NCI-H2029 treated with DMSO at 0.1 percent for 48 hours (cell line): ENCODE data around the gene CFAP77.

Source experiments
- DNase-seq: peaks from one replicate; lab custom pipeline; 2025; lab: John Stamatoyannopoulos, UW

CFAP77 gene

DNA sequence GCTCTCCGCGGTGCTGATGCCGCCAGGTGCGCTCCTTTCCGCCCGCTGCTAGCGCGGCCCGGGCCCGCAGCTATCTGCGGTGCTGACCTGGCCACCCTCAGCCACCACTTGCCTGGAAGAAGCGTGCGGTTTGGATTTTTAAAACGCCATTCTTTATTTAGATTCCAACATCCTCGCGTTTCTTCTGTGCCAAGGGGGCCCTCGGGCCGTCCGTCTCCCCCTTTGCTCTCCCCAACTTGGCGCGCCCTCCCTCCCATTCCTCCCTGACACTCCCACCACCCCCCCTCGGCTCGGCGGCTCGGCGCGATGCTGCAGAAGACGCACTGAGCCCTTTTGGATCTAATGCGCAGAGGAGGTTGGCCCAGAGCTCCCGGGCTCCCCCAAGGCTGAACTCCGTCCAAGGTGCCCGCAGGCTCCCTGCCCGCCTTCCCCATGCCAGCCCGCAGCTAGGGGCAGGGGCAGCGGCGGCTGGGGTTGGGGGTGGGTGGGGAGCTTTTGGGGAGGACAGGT is 172.3 kb downstream of the CFAP77 start, which contains the start of gene BARHL1:
Gene BARHL1 (plus strand): TSS at position 331 of the 510 bp plus-strand sequence. CDS start 192 bp downstream, outside the sequence.
- DNase-seq, result no peak

DNA sequence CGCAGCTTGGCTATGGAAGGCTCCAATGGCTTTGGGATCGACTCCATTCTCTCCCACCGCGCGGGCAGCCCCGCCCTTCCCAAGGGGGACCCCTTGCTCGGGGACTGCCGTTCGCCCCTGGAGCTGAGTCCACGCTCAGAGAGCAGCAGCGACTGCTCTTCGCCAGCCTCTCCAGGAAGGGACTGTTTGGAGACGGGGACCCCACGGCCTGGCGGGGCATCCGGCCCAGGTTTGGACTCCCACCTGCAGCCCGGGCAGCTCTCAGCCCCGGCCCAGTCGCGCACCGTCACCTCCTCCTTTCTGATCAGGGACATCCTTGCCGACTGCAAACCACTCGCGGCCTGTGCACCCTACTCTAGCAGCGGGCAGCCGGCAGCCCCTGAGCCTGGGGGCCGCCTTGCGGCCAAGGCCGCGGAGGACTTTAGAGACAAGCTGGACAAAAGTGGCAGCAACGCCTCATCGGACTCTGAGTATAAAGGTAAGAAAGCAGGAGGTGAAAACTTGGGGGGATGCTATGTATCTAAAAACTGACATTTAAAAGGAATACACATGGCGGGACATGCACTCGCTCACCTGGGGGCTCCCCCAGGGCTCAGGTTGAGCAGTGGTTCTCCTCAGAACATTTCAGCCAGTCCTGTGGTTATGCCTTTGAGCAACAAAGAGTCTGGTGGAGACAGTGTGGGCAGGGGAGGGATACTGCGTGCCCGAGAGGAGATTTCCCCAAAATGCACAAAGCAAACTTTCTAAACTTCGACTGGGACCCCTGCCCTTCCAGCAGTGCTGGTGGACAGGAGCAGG is 173.0 kb downstream of the CFAP77 start:
- no peak for DNase-seq

DNA sequence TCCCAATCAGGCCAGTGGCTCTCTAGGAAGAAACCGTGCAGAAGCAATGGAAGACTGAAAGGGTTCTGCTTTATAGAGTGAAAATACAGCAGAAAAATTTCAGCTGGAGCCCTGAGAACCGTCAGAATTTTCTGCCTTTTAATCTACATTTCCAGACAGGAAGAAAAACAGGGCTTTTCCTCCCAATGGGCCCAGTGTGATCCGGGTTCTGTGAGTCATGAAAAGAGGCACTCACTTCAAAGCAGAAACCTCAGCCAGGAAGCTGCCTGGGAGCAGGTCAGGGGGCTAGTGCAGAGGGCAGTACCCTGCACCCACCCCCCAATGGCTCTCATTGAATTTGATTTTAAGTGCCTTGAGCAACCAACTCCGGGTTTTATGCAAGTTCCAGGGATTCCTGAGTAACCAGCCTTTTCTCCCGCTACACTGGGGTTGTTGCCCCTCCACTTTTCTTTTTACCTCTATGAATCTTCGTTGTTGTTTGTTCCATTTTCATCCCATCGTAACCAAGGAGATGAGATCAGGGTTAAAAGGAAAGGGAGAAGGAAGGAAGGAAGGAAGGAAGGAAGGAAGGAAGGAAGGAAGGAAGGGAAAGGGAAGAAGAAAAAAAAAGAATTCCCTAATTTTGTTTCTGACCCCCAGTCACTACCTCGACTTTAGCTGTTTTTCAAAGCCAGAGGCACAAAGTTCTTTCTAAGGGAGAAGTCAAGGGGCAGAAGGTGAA is 173.7 kb downstream of the CFAP77 start:
- no peak for DNase-seq

DNA sequence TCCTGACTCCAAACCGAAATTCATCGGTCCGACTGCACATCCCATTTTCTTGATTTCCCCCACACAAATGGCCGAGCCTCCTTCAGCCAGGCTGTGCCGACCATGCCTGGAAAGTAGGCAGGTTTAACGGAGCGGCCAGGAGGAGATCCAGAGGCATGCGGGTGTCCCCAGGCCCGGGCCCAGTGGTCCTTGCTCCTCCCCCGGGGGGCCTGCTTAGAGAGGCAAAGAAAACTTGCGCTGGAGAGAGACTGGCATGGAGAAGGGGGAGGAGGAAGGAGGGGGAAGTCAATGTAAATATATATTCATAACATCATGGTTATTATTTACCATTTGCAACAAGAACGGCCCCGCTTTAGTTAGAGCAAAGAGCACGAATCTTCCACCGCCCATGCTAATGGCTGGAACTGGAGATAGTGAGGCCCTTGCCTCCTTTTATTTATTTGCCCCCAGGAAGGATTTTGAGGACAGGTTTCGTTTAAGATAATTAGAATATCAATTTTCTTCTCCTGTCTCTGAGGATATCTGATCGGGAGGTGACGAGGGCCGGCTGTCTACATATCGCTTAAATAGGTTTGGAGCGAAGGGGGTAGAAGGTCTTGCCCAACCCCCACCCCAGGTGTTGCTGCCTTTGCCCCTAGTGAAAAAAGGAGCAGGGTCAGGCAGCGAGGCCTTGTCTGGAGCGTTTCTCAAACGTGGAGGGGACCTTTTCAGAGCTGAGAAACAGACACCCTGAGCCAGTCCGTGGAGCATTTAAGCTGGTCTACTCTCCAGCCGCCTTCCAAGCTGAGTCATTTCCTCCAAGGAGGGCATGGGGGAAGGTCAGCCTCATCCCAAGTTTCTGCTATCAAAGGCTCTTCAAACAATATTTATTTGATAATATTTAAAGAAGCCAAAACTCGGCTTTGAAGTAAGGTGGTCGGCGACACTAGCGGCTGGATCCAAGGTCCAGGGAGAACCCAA is 174.9 kb downstream of the CFAP77 start:
- DNase-seq, result no peak

DNA sequence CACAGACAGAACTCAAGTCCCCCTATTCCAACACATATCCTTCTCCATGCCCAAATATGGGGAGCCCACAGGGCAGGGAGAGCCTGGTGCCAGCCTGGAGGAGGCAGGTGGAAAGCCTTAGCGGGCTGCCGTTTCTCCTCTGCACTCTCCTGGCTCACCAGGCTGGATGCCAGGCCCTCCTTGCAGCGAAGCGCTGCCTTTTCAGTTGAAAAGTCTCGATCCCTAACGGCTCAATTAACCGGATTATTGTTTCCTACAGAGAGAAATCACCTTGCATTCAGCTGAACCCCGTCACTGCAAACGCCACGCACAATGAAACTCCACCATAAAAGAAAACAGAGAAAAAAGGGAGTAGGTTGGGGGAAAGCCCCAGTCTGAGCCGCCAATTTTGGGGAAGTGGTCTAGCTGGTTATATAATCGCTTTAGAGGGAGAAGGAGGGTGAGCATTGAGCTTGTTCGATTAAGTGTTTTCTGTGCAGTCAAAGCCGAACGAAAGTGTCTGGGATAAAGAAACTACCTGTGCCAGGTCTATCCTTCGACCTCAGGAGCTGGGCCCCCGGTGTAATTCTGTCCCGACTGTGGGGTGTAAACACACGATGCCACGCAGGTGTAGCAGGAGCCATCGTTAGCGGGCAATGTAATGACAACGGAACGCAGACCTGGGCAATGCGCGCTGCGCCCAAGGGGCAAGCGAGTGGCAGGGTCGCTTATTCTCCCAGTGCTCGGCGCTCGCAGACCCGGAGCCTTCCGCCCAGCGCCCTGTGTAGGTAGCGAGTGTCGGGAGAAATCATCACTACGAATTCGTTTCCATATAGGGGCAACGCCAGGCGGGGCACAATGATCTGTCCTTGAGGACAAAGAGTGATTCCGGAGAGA is 176.2 kb downstream of the CFAP77 start:
- DNase-seq, result no peak

DNA sequence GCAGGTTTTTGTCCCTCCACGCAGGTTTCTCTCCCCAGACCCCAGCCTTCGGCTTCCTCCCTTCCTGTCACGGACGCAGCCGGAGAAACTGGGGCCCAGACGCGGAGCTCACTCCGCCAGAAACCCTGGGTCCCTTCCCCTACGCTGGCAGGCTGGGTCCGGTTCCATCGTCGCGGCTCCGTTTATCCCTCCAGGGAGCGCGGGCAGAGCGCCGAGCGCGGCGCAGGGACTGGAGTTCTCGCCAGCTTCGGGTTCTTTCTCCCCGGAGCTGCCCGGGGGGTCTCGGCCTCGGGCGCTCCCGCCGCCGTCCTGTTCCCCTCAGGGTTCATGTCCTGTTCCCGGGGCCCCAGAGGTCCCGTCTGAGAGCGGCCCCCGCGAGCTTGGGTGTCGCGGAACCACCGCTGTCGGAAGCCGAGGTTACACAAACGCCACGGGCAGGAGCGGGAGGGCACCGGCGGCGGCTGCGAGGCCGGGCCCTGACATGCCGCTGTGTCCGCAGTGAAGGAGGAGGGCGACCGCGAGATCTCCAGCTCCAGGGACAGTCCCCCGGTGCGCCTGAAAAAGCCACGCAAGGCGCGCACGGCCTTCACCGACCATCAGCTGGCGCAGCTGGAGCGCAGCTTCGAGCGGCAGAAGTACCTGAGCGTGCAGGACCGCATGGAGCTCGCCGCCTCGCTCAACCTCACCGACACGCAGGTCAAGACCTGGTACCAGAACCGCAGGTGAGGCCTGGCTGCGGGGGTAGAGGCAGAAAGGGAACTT is 177.0 kb downstream of the CFAP77 start:
- no peak for DNase-seq

DNA sequence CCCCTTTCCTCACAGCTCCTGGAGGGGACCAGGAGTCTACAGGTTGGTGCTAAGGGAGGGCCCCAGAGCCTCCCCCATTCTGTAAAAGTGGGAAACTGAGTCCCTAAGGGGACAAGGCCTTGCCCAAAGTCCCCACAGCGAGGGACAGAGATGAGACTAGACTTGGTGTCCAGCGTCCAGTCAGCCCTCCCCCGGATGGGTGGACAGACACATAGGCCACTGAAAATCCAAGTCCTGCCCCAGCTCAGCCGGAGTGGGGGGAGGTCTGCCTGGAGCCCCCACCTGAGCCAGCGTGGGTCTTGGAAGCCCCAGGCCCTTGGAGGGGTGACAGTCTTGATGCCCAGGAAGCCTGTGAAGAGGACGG is 177.6 kb downstream of the CFAP77 start:
- DNase-seq, result no peak

DNA sequence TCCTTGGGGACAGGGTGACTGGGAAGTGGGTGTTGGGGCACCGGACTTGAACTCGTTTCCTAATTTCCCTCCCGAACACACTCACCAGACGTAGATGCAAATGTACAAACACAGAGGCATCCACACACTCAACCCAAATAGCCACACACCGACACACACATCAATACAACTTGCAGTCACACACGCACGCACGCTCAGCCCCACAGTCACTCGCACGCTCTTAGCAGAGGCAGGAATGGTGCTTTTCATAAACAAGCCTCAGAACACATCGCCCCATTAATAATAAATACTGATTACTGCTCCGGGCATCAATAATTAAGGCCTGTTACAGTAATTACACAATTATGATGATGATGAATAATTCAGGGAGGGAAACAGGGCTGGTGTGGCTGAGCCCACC is 178.1 kb downstream of the CFAP77 start:
- DNase-seq, result no peak

DNA sequence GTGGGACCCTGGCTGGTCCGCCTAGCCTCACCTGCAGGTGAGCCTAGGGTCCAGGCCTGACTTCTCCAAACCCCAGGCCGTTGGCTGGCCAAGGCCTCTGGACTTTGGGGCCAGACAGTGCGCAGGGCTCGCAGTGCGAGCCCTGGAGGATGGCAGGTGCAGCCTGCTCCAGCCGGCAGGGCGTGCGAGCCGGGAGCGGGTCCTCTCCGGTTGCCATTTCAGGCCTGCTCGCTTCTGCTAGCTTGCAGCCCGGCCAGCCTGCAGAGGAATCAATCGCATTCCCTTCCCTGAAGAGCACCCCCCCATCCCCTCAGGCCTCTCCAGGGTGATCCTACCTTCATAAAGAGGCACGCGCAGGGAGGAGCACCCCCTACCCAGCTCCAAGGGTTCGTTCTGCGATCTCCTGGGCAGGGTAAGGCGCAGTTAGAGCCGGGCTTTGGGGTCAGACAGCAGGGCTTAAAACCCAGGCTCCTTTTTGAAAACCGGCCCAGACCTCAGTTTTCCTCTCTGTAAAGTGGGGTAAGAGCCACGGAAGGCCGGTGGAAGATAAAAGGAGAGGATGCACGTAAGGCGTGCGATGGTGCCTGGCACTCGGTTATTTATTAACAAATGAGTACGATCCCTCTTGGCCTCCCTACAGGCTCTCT is 178.6 kb downstream of the CFAP77 start:
- DNase-seq, result no peak

DNA sequence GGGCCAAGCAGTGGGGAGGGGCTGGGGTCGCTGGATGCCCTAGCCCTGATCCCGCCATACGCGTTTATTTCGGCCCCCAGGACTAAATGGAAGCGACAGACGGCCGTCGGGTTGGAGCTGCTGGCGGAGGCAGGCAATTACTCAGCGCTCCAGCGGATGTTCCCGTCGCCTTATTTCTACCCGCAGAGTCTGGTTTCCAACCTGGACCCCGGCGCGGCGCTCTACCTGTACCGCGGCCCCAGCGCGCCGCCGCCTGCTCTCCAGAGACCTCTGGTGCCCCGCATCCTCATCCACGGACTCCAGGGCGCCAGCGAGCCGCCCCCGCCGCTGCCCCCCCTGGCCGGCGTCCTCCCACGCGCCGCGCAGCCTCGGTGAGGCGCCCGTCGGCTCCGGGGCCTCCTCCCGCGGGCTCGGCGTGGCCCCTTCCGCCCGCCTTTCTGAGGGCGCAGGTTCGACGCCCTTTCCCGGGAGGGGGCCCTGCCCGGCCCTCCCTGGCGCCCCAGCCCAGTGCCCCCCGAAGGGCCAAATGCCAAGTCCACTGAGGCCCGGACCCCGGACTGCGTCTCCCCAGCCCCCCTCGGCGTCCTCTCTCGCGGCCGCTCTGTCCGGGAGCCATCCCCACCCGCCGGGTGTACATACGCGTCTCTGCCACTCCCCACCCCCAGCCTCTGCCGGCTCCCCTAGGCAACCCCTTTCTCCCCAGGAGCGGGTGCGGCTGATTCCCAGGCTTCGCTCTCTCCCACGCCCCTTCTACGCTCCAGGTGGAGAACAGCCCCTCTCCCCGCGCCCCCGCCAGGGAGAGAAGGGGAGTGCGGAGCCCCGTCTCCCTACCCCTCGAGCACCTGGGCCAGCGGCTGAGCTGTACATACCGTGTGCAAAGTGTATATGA is 179.4 kb downstream of the CFAP77 start:
- no peak for DNase-seq

DNA sequence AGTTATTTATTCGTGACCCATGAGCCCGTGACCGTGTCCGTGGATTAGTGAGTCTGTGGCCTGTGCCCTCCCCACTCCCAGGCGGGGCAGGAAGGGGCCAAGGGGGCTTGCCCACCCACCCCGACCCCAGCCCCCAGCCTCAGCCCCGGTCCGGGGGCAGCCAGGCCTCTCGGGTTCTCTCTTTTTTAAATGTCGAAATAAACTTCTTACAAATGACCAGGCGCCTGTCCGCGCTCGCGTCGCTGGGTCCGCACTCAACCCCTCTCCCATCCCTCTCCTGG is 180.0 kb downstream of the CFAP77 start:
- DNase-seq, result no peak

DNA sequence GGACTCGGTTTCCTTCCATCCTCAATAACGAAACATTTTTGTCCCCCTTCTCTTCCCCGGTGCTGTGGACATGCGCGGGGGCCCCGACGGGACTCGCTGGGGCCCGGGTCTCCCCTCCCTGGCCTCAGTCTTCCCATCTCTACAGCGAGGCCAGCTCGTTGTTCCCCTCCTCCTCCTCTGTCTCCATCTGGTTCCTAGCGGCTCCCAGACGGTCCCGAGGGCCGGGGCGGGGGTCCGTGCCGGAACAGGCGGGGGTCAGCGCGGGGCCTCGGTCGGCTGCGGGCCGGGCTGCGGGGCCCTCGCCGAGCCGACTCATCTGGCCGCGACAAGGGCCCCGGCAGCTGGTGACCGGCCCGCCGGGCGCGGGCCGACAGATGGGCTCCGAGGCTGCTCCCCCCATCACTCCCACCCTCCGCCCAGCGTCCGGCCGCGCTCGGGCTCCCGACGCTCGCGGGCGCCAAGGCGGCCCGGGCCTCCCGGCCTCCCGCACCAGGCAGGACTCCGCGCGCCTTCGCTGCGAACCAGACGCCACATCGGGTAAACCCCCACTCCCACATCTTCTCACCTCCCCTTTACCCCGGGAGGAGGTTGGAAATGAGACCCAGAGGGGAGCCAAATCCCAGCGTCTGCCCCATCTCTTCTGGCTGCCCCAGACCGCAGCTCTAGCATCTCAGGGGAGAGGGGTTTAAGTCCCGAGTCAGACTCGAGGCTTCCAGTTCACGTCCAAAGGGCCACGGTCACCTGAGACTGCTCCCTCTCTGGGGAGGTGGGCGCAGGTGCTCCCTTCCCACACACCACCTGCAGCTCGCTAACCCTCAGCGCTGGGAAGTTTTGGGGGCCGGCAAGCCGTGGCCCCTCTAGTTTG is 180.5 kb downstream of the CFAP77 start:
- no peak for DNase-seq

DNA sequence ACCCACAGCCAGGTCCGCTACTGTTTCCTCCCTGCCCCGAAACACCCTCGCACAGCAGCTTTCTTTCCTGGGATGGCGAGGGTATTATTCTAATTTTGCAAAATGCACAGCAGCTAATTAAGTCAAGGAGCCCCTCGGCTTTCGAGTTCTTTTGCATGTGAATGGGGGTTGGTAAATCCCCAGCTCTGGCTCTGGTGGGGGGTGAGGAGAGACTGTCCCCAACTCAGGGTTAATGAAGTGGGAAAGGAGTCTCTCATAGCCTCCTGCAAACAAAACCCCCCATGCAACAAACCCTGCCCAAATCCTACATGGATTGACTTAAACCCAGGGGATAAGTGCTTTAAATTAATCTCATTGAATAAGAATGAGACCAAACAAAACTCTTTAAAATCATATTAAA is 181.2 kb downstream of the CFAP77 start:
- DNase-seq, result no peak

DNA sequence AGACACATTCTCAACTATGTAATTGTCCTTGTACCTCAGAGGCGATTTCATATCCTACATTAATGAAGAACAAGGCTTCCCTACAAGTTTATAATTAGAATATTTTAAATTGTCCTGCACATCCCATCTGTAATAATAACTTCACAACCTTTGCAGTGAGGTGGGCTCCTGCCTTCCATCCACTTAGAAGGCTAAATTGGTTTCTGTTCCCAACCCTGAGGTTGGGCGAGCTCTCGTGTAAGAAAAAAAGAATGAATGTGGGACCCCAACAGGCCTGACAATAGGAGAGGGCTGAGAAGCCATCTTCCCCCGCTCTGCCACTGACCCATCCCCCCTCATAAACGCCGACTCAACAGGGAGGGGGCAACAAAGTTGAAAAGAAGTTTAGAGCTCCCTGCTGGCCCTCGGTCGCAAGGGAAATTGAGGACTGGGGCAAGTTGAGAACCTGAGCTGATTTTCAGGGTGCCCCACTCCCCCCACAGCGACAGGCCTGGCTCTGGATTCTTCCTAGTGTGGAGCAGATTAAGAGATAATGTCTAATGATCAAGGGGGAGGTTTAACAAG is 181.8 kb downstream of the CFAP77 start:
- DNase-seq, result no peak

DNA sequence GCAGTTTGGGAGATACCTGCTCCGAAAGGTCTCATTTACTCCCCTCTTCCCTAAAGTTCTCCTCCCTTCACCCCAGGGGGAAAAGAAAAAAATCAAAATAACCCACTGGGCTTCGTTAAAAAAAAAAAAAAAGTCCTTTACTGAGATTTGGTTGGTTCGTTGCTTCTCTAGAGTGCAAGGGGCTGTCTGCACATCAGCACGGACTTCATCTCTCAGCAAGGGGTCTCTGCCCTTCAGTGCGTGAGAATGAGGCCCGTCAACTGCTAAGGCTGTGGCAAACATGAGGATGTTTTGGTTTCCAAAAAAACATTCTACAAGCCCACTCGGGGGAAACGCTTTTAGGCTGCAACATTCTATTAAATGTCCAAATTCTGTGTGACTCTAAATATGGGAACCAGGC is 182.4 kb downstream of the CFAP77 start:
- DNase-seq, result no peak

DNA sequence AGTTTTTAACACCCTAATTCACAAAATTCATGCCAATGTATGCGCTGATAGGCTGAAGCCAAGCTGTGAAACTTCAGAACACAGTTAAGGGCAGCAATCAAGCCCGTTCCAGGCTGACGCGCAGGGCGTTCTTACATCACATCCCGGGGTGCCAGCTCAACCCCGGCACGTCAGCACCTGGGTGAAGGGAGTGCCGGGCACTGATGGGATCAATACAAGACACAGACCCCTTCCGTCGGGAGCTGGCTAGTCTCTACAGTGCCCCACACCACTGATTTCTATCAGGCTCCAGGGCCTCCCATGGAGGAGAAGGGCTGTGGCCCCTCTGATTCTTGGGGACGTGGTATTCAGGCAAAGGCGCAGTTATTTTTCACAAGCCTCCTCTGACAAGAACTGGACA is 184.4 kb downstream of the CFAP77 start:
- DNase-seq, result no peak

DNA sequence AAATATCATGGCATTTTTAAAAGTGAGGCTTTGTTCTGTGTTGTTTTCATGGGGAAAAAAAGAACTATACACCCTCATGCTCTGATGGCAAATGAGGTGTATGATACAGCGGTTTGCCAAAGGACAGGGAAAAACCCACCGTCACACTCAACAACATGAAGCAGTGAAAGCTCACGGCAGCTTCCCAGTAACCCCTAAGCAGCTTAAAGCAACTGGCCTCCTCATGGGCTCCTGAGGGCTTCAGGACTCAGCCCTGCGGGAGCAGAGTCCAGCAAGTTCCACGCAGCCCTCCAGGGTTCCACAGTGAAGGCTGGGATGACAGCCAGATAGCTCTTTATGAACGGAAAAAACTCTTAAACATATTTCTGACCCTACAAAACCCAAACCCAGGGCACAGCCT is 185.3 kb downstream of the CFAP77 start:
- no peak for DNase-seq

DNA sequence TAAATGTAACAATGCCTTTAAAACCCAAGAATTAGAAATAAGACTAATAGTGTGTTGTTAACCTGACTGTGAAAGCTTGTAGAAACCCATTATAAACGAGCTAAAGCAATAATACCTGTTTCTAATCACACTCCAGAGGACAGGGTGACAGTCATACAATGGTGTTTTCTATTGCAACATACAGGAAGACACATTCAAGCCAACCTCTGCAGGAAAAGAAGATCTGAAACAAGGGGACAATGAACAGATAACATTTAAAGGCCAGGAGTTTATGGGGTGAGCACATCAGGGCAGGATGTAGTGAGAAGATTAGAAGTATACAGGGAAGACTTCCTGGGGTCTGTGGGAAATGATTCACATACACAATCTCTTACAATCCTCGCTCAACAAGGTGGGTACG is 186.2 kb downstream of the CFAP77 start:
- no peak for DNase-seq
